ENCODE results near the gene SLC24A4.
"Not testable (repeated sequence)": the region's sequence is repeated elsewhere in the genome, so short reads cannot be mapped to it uniquely, and the experiment has no call there.

Gene SLC24A4

GRCh38 chr14:92534932-92535643, 212.1 kb downstream of the SLC24A4 start:
- H3K4me3 ChIP-seq (ENCODE audit: low read depth, low read length) = no peak overlapping the region

- H3K4me3 ChIP-seq (ENCODE audit: low read depth, low read length) = not testable (repeated sequence)
These were observed 213.3 kb downstream of the SLC24A4 start for GRCh38 chr14:92536231-92536630.

GRCh38 chr14:92538412-92538985, 215.5 kb downstream of the SLC24A4 start:
- H3K4me3 ChIP-seq (ENCODE audit: low read depth, low read length) = no peak overlapping the region

- no peak overlapping the region for H3K4me3 ChIP-seq (ENCODE audit: low read depth, low read length)
These were observed 216.5 kb downstream of the SLC24A4 start for GRCh38 chr14:92539419-92539818.

- H3K4me3 ChIP-seq (ENCODE audit: low read depth, low read length) = no peak overlapping the region
These were observed 216.9 kb downstream of the SLC24A4 start for GRCh38 chr14:92539875-92540274.

GRCh38 chr14:92540472-92541048, 217.6 kb downstream of the SLC24A4 start:
- H3K4me3 ChIP-seq (ENCODE audit: low read depth, low read length) = no peak overlapping the region

GRCh38 chr14:92542766-92543554, 220.0 kb downstream of the SLC24A4 start:
- no peak overlapping the region for H3K4me3 ChIP-seq (ENCODE audit: low read depth, low read length)

- no peak overlapping the region for H3K4me3 ChIP-seq (ENCODE audit: low read depth, low read length)
These were observed 221.2 kb downstream of the SLC24A4 start for GRCh38 chr14:92544051-92544720.

- H3K4me3 ChIP-seq (ENCODE audit: low read depth, low read length) = no peak overlapping the region
These were observed 223.5 kb downstream of the SLC24A4 start for GRCh38 chr14:92546347-92547053.

- no peak overlapping the region for H3K4me3 ChIP-seq (ENCODE audit: low read depth, low read length)
These were observed 226.3 kb downstream of the SLC24A4 start for GRCh38 chr14:92549105-92549858.

GRCh38 chr14:92549859-92550230, 226.9 kb downstream of the SLC24A4 start:
- H3K4me3 ChIP-seq (ENCODE audit: low read depth, low read length) = no peak overlapping the region

Measured in iPS-11a (cell line).